Erythroblast (primary cell): ENCODE data around the gene GPR148.
"Not testable (repeated sequence)": the region's sequence is repeated elsewhere in the genome, so short reads cannot be mapped to it uniquely, and the experiment has no call there.

ENCODE experiments used
- DNase-seq, 2 experiments: peaks; one replicate each; lab custom pipeline; 2025; lab: John Stamatoyannopoulos, UW
- GATA1 ChIP-seq: IDR thresholded peaks from 2 replicates; pipeline ENCODE4 v1.6.1; 2011; ENCODE audit warnings: low read depth, mild to moderate bottlenecking, control low read depth, low read length, moderate library complexity
- POLR2A ChIP-seq: IDR thresholded peaks from 2 replicates; pipeline ENCODE4 v1.6.1; 2011; ENCODE audit warnings: mild to moderate bottlenecking, low read length

GPR148 gene, protein sequence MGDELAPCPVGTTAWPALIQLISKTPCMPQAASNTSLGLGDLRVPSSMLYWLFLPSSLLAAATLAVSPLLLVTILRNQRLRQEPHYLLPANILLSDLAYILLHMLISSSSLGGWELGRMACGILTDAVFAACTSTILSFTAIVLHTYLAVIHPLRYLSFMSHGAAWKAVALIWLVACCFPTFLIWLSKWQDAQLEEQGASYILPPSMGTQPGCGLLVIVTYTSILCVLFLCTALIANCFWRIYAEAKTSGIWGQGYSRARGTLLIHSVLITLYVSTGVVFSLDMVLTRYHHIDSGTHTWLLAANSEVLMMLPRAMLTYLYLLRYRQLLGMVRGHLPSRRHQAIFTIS

DNA sequence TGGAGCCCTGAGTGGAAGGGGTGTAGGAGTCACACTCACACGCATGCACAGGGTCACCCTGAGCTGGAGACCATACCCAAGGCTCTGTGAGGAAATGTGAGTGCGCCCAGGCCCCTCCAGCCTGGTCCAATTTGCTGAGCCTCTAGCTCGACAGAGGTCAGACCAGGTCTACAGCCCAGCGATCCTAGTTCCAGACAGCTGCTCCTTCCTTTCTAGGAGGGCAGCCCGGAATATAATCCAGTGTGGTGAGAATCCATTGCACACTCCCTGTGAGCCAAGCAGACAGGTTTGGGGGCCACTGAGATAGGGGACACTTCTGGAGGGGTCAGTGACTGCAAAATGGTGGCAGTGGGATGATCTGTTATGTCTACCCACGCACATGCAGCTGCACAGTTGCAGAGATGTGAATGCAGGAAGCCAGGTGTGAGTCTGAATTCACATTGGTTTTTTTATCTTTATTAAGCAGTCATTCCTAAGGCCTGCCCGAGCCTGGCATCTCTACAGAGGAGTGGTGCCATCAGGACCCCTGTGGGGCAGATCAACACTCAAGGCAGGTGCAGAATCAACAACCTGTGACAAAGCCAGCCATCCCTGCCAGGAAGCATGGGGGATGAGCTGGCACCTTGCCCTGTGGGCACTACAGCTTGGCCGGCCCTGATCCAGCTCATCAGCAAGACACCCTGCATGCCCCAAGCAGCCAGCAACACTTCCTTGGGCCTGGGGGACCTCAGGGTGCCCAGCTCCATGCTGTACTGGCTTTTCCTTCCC, at the start of gene GPR148:
Gene GPR148, plus strand, starts transcription at position 522 of the 768 bp plus-strand sequence. Its CDS starts 82 bp downstream, at position 604.
- TF ChIP-seq POLR2A (no peak), GATA1 (no peak)
- DNase-seq = no peak

DNA sequence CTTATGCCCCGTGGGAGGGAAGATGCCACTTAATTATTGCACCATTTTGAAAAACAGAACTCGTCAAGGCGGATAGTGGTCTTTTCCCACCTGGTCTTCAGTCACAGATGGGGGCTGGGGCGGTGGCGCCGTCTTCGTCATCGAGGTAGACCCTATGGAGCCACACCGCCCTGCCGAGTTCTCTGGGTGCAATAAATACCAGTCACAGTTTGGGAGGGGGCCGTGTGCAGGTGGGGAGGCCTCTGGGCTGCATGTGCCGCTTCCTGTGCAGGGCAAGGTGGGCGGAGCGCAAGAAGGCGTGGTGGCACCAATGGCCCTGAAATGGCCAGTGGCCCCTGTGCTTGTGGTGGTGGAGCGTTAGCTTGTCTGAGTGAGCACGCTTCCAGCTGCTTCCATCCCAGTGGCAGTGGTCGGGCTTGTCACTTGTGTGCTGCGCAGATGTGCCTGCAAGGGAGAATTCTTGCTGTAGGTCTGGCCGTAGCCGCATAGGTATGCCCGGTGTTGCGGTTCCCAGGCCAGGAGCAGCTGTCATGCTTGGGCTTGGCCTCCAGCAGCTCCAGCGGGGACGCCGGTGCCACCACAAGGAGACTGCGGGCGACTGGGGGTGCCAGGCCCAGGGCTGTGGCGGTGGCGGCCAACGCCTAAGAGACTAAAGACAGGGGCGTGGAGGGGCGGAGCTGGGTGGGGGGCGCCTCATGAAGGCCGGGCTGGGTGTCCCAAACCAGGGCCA, 36.7 kb upstream of the GPR148 start:
- DNase-seq = not testable (repeated sequence)

DNA sequence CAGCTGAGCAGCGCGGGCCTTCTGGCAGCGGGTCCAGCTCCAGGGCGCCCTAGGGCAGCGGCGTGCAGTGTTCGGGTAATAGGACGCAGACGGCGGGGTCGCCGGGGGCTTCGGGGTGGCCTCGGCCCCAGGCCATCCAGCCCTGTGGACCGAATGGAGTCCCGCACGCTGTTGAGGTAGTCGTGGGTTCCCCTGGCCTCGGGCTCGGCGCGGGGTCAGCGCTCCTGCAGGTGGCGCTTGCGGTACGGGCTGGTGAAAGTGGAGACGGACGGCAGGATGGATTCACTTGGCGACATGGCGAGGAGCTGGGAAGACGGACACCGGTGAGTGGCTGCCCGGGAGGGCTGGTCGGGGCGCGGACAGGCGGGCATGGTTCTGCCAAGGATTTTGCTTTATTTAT, 35.4 kb upstream of the GPR148 start:
- DNase-seq = not testable (repeated sequence)

DNA sequence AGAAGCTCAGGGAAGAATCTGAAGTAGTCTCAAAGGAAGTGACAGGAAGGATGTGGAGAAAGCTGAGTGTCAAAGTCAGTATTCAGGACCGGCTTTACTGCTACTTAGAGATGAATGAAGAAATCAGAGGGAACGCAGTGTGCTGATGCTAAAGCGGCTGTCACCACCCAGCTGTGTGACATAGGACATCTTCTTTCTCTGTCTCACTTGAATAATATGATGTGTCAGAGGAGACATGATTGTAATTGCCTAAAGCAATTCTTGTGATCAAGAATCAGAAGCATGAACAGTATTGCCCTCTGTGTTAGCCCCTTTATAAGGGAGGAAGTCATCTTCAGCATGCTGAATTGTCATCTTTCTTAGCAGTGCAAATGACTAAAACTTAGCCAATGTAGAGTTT, 25.6 kb upstream of the GPR148 start:
- DNase-seq = not testable (repeated sequence)

DNA sequence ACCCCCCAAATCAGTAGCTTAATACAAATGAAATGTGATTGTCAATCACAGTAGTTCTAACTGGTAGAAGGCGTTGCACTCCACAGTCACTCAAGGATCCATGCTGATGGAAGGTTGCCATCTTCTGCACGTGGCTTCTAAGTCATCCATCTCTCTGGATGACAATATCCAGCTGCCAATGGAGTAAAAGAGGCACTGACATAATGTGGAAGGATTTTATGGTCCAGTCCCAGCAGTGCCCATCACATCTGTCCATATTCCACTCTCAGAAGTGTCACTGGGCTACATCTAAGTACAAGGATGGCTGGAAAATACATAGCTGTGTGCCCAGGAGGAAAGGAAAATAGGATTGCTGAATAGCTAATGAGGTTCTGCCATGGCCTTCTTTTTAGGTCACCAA, 14.1 kb upstream of the GPR148 start:
- not testable (repeated sequence) for DNase-seq

DNA sequence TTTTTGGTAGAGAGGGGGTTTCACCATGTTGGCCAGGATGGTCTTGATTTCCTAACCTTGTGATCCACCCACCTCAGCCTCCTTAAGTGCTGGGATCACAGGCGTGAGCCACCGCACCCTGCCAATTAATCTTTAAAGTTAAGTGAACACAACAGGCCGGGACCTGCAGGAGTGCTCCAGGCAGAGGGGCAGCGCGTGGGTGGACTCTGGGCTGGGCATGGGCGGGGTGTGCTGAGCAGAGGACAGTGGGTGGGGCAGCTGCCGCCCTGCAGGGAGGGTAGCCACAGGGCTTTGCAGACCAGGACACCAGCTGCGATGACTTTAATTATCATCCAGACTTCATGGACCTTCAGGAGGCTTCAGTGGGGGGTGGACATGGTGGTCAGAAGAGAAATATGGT, 8.8 kb upstream of the GPR148 start:
- TF ChIP-seq GATA1 (no peak), POLR2A (no peak)
- DNase-seq = no peak

DNA sequence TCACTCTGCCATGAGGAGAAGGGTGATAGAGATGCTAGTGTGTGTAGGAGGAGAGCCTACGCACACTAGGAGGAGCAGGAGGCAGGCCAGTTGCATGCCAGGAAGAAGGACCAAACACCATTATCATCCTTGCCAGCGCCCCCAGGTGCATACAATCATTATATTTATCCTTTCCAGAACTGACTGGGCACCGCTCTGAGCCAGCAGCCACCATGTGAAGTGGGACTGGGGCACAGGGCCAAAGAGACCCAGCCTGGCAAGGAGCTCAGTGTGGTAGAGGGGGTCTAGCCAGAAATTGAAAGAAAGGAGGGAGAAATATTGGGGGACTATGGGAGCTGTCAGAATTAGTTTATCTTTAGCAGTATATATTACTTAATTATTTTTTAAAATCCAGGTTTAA, 8.3 kb upstream of the GPR148 start:
- no peak for DNase-seq
- no peak for TF ChIP-seq GATA1
- no peak for TF ChIP-seq POLR2A

DNA sequence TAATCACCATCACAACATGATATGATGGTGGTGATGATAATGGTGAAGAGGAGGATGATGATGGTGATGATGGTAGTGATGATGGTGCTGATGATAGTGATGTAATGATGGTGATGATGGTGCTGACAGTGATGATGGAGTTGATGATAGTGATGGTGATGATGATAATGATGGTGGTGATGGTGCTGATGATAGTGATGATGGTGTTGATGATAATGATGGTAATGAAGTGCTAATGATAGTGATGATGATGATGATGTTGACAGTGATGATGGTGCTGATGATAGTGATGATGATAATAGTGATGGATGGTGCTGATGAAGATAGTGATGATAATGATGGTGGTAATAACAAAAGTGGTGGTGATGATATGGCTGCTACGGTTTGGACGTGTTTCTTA, 4.4 kb upstream of the GPR148 start:
- no peak for TF ChIP-seq POLR2A
- no peak for TF ChIP-seq GATA1
- no peak for DNase-seq

DNA sequence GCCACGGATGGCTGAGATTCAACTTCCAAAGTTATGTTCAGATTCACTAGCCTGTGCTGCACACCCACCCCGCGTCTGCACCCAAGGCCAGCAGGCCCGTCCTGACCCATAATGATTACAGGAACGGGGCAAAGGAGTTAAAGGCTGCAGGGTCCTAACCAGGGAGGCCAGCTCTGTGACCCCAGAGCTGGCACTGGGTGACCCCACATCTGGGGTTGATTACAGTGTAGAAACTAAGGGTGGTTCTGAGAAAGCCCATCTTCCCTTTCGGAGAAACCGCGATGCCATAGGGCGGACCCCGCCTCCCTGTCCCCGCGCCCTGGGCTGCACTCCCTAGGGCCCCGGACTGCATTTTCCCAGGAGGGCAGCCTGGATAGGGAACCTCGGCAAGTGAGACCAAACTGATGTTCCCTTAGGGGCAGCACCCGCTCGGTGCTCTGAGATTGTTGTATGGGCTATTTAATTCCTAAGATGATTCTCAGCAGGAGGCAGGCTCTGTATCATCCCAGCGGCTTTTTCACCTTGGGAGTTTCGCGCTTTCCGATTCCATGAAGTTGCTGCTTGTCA, 2.2 kb upstream of the GPR148 start:
- DNase-seq = no peak
- no peak for TF ChIP-seq GATA1
- no peak for TF ChIP-seq POLR2A

DNA sequence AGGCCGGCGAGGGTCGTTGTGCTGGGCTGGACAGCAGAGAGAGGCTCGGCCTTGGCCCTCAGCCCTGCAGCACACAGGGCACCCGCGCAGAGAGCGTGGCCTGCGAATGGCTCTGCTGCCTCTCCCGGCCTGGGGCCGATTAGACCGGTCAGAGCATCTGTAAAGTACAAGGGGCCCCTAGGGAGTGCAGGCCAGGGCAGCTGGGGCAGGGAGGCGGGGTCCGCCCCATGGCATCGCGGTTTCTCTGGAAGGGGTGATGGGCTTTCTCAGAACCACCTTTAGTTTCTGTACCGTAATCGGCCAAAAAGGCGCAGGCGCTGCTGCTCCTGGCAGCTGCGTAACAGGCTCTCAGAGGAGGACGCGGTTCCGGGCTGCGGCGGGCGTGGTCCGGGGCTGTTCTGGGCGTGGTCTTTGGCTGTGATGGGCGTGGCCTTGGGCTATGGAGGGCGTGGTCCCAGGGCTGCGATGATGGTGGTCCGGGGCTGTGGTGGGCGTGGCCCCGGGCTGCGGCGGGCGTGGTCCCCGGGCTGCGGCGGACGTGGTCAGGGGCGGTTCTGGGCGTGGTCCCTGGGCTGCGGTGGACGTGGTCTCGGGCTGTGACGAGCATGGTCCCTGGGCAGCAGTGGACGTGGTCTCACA, 1.5 kb upstream of the GPR148 start:
- peak; percentile 67 to 73 for DNase-seq
- no peak for TF ChIP-seq POLR2A
- TF ChIP-seq GATA1 = no peak

DNA sequence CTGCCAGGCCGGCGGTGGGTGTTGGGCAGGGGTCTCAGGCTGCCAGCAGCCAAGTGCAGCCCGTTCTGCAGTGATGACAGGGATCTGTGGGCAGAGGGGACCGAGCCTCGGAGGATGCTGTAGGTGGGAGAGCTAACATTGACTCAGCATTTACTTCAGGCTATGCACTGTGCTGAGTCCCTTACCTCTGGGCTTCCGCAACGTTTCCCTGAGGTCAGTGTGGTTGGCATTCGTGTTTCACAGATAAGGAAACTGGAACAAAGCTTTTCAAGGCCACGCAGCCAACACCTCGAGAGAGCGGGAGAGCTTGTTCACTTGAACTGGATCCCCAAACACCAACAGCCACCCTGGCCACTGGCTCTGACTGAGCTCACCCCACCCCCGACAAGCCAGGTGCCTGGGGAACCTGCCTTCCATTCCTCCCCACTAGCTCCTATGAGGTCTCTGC, 839 bp upstream of the GPR148 start:
- TF ChIP-seq POLR2A = no peak
- DNase-seq = no peak

DNA sequence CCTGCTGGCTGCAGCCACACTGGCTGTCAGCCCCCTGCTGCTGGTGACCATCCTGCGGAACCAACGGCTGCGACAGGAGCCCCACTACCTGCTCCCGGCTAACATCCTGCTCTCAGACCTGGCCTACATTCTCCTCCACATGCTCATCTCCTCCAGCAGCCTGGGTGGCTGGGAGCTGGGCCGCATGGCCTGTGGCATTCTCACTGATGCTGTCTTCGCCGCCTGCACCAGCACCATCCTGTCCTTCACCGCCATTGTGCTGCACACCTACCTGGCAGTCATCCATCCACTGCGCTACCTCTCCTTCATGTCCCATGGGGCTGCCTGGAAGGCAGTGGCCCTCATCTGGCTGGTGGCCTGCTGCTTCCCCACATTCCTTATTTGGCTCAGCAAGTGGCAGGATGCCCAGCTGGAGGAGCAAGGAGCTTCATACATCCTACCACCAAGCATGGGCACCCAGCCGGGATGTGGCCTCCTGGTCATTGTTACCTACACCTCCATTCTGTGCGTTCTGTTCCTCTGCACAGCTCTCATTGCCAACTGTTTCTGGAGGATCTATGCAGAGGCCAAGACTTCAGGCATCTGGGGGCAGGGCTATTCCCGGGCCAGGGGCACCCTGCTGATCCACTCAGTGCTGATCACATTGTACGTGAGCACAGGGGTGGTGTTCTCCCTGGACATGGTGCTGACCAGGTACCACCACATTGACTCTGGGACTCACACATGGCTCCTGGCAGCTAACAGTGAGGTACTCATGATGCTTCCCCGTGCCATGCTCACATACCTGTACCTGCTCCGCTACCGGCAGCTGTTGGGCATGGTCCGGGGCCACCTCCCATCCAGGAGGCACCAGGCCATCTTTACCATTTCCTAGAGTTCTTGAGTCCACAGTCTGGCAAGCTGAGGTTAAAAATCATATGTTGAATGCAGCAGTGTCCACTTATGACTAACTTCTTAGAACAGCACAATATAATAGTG, 741 bp downstream of the GPR148 start:
- TF ChIP-seq GATA1 (no peak), POLR2A (no peak)
- no peak for DNase-seq

DNA sequence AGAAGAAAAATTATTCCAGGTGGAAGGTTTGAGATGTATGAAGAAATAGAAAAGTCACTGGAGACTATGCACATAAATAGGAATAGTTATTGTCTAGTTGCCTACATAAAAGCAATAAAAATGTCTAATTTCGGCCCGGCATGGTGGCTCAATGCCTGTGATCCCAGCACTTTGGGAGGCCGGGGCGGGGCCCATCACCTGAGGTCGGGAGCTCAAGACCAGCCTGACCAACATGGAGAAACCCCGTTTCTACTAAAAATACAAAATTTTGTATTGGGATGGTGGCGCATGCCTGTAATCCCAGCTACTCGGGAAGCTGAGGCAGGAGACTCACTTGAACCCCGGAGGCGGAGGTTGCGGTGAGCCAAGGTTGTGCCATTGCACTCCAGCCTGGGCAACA, 3.4 kb downstream of the GPR148 start:
- not testable (repeated sequence) for DNase-seq
